H7 (cell line): Measurements from ENCODE around the gene LRRC9. TPM values are rescaled to one million over a fixed set of nuclear protein-coding genes. Genes with fewer than 3 reads are reported as not detected.
"Not testable (repeated sequence)": the region's sequence is repeated elsewhere in the genome, so short reads cannot be mapped to it uniquely, and the experiment has no call there.

Source experiments
- DNase-seq: peaks from one replicate; pipeline ENCODE4 v3.0.0; 2012
- H3K27me3 ChIP-seq: 2 replicates; pipeline ENCODE4 v1.6.0; 2011; ENCODE audit warnings: mild to moderate bottlenecking, low read length; ENCODE audit not compliant: control insufficient read depth, insufficient read depth
- H3K36me3 ChIP-seq: replicated peaks from 2 replicates; pipeline ENCODE4 v1.5.1; 2011; ENCODE audit warnings: low read length; ENCODE audit not compliant: control insufficient read depth, insufficient read depth
- H3K4me3 ChIP-seq: 2 replicates; pipeline ENCODE4 v1.5.1; 2011; ENCODE audit warnings: low read depth, mild to moderate bottlenecking, control low read depth, low read length, moderate library complexity; ENCODE audit not compliant: insufficient read depth
- total RNA-seq: library from RNA; depleted of rRNA; stranded (reverse); fragments of >200 nt; shearing (Covaris generic); gene quantifications from 2 replicates; pipeline ENCODE4 v1.2.3, GENCODE V29; 2014; rRNA removed

The LRRC9 gene
- total RNA-seq, 1 experiment from 2014 or later: 0.38 TPM

DNA sequence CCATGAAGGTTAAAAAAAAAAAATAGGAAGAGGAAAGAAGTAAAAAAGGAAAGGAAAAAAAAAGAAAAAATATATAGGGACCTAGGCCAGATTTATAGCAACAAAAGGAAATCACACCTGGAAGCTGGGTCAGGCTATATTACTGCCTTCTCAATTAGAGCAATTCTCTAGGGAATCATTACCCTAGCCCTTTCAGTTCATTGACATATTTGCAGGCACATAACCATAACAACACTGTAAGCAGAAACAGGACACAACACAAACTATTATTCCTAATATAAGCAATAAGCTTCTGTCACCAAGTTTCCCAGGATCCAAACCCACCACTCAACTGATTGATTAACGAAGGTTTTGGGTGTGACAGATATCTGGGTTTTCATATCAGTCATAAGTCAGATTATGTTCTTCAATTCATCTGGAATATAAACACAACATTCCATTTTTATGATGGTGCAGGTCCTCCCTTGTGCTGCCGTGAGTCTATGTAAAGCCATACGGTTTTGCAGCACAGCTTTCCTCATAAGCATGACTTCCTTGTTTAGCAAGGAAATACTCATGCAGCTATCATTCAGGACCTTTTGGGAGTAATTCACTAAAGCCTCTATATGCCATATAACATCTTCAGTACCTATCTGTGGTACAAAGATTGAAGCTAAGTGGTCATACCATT is 176.0 kb downstream of the LRRC9 start:
- no peak for DNase-seq
- no peaks in the 10 kb centered on the region for H3K36me3 ChIP-seq
- H3K4me3 ChIP-seq: no peak overlapping the region
- no peaks in the 10 kb centered on the region for H3K27me3 ChIP-seq

DNA sequence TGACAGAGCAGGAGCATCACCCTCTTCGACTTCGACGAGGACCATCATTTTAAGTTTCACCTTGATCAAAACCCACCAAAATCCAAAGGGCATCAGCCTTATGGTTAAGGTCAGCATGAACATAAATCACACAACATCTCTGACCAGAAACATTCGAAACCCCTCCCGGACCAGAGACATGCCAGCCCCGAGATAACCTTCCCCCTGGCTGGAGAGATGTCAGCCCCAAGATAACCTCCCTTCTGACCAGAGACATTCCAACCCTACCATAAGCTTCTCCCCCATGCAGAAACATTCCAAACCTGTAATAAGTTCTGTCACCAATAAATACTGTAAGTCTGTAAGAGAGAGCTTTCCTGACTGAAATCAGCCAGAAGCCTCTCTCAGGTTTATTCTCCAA is 178.0 kb downstream of the LRRC9 start:
- Histone ChIP-seq H3K27me3 (no peaks in the 10 kb centered on the region), H3K4me3 (no peak overlapping the region), H3K36me3 (no peaks in the 10 kb centered on the region)
- no peak for DNase-seq

DNA sequence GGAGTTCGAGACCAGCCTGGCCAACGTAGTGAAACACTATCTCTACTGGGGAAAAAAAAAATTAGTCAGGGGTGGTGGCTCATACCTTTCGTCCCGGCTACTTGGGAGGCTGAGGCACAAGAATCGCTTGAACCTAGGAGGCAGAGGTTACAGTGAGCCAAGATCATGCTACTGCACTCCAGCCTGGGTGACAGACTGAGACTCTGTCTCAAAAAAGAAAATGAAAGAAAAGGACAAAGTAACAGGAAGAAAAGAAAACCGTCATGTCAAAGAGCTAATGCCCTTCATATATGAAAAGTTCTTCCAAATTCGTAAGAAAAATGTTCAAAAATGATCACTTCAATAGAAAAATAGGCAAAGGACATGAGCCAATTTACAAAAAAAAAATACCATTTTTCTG is 179.9 kb downstream of the LRRC9 start:
- H3K4me3 ChIP-seq, DNase-seq, H3K27me3 ChIP-seq, H3K36me3 ChIP-seq: not testable (repeated sequence)

- no peak for DNase-seq
- no peak overlapping the region for H3K4me3 ChIP-seq
- no peaks in the 10 kb centered on the region for H3K27me3 ChIP-seq
- H3K36me3 ChIP-seq: no peaks in the 10 kb centered on the region
Measured at GRCh38 chr14:60101786-60102185, 181.8 kb downstream of the LRRC9 start.

- no peak for DNase-seq
- Histone ChIP-seq H3K36me3 (no peaks in the 10 kb centered on the region), H3K27me3 (no peaks in the 10 kb centered on the region), H3K4me3 (no peak overlapping the region)
Measured at GRCh38 chr14:60102389-60102788, 182.4 kb downstream of the LRRC9 start.

- peaks cover 1% of the 10 kb centered on the region; the same call in 1 of the 2 replicates for H3K36me3 ChIP-seq
- no peak overlapping the region for H3K4me3 ChIP-seq
- H3K27me3 ChIP-seq: no peaks in the 10 kb centered on the region
- DNase-seq: no peak
Measured at GRCh38 chr14:60106339-60106738, 186.4 kb downstream of the LRRC9 start.

GRCh38 chr14:60107477-60107876 is 187.5 kb downstream of the LRRC9 start:
- Histone ChIP-seq H3K4me3 (no peak overlapping the region), H3K36me3 (peaks cover 1% of the 10 kb centered on the region; the same call in 1 of the 2 replicates), H3K27me3 (no peaks in the 10 kb centered on the region)
- no peak for DNase-seq

DNA sequence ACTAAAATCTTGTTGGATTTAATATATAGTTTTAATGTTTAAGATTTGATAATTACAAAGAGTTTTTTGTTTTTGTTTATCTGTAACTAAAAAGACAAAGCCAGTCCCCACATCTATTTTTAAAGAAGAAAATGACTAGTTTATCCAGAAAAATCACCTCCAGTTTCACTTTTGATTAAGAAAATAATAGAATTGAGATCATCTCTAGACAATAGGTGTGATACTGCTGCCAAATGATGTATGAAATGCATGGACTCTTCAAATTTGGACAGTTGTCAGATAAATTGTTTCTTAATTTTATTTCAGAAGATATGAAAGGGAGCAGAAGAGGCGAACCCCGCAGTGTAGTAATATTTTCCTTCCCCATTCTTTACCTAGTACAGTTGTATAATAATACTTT is 191.8 kb downstream of the LRRC9 start:
- Histone ChIP-seq H3K4me3 (no peak overlapping the region), H3K27me3 (no peaks in the 10 kb centered on the region), H3K36me3 (peaks cover 1% of the 10 kb centered on the region; the same call in 1 of the 2 replicates)
- no peak for DNase-seq

Other genes starting within 250 kb of the LRRC9 start
- gene RTN1, start 49.4 kb upstream of the LRRC9 start, total RNA-seq: 0.42 and 3.7 TPM in 2 replicates
- gene PCNX4, start 171.8 kb downstream of the LRRC9 start, total RNA-seq: 33.9 and 35.5 TPM in 2 replicates
- gene DHRS7, start 245.3 kb downstream of the LRRC9 start, total RNA-seq: 24.0 and 40.0 TPM in 2 replicates